Measurements from ENCODE around the gene LAMTOR3.

Gene LAMTOR3

DNA sequence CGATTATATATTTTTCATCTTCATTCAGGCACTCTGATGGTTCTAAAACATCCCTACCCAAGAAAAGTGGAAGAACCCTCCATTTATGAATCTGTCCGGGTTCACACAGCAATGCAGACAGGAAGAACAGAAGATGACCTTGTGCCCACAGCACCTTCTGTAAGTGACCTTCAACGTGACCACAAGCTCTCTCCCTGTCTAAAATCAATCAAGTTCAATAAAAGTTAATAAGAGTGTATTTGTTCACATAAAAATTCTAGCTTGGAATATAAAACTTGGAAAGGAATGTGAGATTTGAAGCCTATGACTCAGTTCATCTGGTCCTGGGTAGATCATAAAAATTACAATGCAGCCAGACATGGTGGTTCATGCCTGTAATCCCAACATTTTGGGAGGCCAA is 41.0 kb downstream of the LAMTOR3 start:
- TF ChIP-seq POLR2A (IDR thresholded peaks at IDR 0.05; ENCODE audit: low read depth, low read length) = no peak
- no peak for FAIRE-seq
- no peak for DNase-seq (ENCODE audit: insufficient read length, low spot score)

GRCh38 chr4:99852199-99852749 is 42.0 kb downstream of the LAMTOR3 start:
- TF ChIP-seq POLR2A (IDR thresholded peaks at IDR 0.05; ENCODE audit: low read depth, low read length) = no peak
- no peak for FAIRE-seq
- no peak for DNase-seq (ENCODE audit: insufficient read length, low spot score)

DNA sequence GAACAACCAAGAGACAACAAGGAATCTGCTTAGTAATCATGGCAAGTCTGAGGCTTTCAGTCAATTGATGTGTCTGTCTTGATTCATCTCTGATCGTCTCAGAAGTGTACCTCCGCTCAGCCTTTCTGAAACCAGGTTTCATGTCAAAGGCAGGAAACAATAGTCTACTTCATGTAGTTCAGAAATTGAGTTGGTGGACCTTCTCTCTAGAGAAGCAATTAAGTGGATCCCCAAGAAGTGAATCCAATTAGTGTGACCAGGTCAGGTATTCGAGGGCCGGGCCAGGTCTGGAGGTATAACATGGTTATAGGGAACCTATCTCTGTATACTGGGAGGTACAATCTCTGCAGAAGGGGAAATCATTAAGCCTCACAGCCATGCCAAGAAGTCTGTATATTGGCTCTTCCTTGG is 45.6 kb downstream of the LAMTOR3 start:
- FAIRE-seq (no peak), DNase-seq (ENCODE audit: insufficient read length, low spot score) (no peak)
- TF ChIP-seq POLR2A (IDR thresholded peaks at IDR 0.05; ENCODE audit: low read depth, low read length) = no peak

DNA sequence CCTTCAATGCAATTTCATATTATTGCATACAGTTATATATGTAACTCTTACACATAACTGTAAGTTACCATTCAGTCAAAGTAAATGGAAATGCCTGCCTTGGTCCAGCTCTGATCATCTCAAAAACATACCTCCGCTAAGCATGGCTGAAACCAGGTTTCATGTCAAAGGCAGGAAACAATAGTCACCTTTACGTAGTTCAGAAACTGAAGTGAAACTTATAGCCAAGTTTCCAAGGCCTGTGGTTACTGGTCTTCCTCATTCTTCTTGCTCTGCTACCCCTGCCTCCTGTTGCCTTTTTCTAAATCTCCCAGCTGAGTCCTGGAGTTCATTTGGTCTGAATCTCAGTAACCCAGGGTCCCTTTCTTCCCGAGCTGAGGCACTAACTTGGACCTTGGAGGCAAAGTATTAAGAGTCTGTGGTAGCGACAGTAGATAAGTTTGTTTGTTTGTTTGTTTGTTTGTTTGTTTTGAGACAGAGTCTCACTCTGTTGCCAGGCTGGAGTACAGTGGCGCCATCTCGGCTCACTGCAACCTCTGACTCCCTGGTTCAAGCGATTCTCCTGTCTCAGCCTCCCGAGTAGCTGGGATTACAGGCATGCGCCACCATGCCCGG is 46.8 kb downstream of the LAMTOR3 start:
- DNase-seq (ENCODE audit: insufficient read length, low spot score) (no peak), FAIRE-seq (no peak)
- TF ChIP-seq POLR2A (IDR thresholded peaks at IDR 0.05; ENCODE audit: low read depth, low read length) = no peak

GRCh38 chr4:99846891-99847290 is 47.3 kb downstream of the LAMTOR3 start:
- FAIRE-seq (no peak), DNase-seq (ENCODE audit: insufficient read length, low spot score) (no peak)
- TF ChIP-seq POLR2A (IDR thresholded peaks at IDR 0.05; ENCODE audit: low read depth, low read length) = no peak

DNA sequence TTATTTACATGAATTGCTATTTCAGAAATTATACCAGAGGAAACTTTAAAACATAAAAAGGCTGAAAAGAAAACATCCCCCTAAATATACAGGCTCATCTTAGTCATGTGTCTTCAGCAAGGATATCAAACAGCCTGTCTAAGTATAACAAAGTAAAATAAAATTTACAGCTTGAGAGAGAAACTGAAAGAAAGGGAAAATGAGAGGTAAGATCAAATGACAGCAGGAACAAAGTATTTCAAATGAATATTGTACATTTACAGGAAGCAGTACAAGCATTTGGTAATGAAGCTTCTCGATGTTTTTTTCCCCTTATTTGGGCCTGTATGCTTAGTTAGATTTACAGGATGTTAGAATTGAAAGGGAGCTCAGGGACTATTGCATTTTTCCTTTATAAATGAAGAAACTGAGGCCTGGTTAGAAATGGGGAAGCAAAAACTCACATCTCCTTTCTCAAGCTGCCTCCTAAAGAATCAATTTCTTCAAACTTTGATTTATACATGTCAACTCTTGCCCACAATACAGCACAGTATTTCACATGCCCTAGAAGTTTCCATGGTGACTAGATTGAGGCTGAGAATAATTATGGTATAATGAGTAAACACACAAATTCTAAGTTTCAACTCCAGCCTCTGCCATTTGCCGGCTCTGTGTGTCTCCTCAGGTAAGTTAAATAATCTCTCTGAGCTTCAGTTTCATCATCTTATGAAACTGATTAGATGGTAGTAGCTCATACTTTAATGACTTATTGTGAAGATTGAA is 48.3 kb downstream of the LAMTOR3 start:
- TF ChIP-seq POLR2A (IDR thresholded peaks at IDR 0.05; ENCODE audit: low read depth, low read length) = no peak
- no peak for FAIRE-seq
- no peak for DNase-seq (ENCODE audit: insufficient read length, low spot score)

GRCh38 chr4:99845179-99845578 is 49.0 kb downstream of the LAMTOR3 start:
- DNase-seq (ENCODE audit: insufficient read length, low spot score) (no peak), FAIRE-seq (no peak)
- no peak for TF ChIP-seq POLR2A (IDR thresholded peaks at IDR 0.05; ENCODE audit: low read depth, low read length)

- FAIRE-seq = no peak
- TF ChIP-seq POLR2A (IDR thresholded peaks at IDR 0.05; ENCODE audit: low read depth, low read length) = no peak
Measured at GRCh38 chr4:99844048-99844447, 50.2 kb downstream of the LAMTOR3 start.

DNA sequence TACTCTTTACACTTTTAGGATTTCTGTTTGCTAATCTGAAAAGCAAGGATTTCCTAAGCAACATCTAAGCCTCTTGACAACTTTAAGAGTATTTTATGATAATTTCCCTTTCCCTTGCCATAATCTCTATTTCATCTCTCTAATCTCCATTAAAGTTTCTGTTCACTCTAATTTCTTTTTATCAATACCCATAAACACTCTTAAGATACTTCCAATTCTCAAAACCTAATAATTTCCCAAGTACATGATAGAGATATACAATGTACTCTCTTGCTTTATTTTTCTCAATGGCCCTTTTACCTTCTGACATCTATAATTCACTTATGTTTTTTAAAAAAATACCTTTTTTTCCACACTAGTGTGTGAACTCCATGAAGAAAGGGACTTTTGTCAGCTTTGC is 50.8 kb downstream of the LAMTOR3 start:
- no peak for TF ChIP-seq POLR2A (IDR thresholded peaks at IDR 0.05; ENCODE audit: low read depth, low read length)
- FAIRE-seq = no peak
- DNase-seq (ENCODE audit: insufficient read length, low spot score) = no peak

More at GRCh38 chr4:99844048-99844447, 50.2 kb downstream of the LAMTOR3 start:
- no peak for DNase-seq (ENCODE audit: insufficient read length, low spot score)

GRCh38 chr4:99841129-99841528 is 53.1 kb downstream of the LAMTOR3 start:
- FAIRE-seq = no peak
- no peak for TF ChIP-seq POLR2A (IDR thresholded peaks at IDR 0.05; ENCODE audit: low read depth, low read length)
- DNase-seq (ENCODE audit: insufficient read length, low spot score) = no peak

- no peak for DNase-seq (ENCODE audit: insufficient read length, low spot score)
Measured at GRCh38 chr4:99838927-99839326, 55.3 kb downstream of the LAMTOR3 start.

DNA sequence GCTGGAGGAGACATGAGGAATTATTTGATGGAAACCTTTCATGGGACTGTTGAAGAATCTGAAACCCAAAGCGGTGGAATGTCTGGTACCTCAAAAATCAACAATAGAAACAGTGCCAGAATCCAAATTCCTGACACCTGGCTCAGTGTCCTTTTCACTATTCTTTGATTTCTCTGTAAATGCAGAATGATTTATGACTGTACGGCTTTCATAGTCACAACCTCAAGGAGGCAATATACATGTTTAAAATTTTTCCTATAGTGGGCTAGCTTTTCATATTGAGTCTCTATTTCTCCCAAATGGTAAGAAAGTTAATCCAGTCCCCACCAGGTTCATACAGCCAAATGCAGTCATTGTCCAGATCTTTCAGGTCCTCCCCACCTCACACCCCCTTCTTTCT is 58.3 kb downstream of the LAMTOR3 start:
- no peak for FAIRE-seq
- no peak for TF ChIP-seq POLR2A (IDR thresholded peaks at IDR 0.05; ENCODE audit: low read depth, low read length)

More at GRCh38 chr4:99838927-99839326, 55.3 kb downstream of the LAMTOR3 start:
- no peak for FAIRE-seq
- TF ChIP-seq POLR2A (IDR thresholded peaks at IDR 0.05; ENCODE audit: low read depth, low read length) = no peak

GRCh38 chr4:99834569-99834968 is 59.7 kb downstream of the LAMTOR3 start:
- DNase-seq (ENCODE audit: insufficient read length, low spot score) = no peak
- no peak for FAIRE-seq
- no peak for TF ChIP-seq POLR2A (IDR thresholded peaks at IDR 0.05; ENCODE audit: low read depth, low read length)

More for the DNA sequence above, 58.3 kb downstream of the LAMTOR3 start:
- DNase-seq (ENCODE audit: insufficient read length, low spot score) = no peak

- no peak for FAIRE-seq
- DNase-seq (ENCODE audit: insufficient read length, low spot score) = no peak
- no peak for TF ChIP-seq POLR2A (IDR thresholded peaks at IDR 0.05; ENCODE audit: low read depth, low read length)
Measured at GRCh38 chr4:99833756-99834155, 60.5 kb downstream of the LAMTOR3 start.

GRCh38 chr4:99832758-99833157 is 61.5 kb downstream of the LAMTOR3 start:
- no peak for TF ChIP-seq POLR2A (IDR thresholded peaks at IDR 0.05; ENCODE audit: low read depth, low read length)
- DNase-seq (ENCODE audit: insufficient read length, low spot score) = no peak
- no peak for FAIRE-seq

All from H54 (cell line).